Measurements from ENCODE around the gene AGPAT4.

DNA sequence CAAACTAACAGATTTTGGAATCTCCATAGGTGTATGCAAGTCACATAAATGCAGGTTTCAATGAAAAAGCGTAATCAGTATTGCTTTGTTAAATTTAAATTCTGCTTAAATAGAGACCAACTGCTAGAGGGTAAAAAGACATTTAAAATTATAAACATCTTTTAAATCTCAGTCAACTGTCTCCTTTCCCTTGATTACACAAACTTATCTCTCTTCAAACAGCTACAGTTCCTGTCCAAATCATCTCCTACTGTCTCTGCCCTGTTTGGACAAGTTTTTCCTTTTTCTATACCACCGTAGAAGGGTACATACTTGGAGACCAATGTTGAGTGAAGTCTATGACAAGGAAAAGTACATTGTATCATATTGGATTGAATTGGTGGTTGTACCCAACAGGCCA lies 43.5 kb downstream of the AGPAT4 start:
- TF ChIP-seq, protein P1, sequence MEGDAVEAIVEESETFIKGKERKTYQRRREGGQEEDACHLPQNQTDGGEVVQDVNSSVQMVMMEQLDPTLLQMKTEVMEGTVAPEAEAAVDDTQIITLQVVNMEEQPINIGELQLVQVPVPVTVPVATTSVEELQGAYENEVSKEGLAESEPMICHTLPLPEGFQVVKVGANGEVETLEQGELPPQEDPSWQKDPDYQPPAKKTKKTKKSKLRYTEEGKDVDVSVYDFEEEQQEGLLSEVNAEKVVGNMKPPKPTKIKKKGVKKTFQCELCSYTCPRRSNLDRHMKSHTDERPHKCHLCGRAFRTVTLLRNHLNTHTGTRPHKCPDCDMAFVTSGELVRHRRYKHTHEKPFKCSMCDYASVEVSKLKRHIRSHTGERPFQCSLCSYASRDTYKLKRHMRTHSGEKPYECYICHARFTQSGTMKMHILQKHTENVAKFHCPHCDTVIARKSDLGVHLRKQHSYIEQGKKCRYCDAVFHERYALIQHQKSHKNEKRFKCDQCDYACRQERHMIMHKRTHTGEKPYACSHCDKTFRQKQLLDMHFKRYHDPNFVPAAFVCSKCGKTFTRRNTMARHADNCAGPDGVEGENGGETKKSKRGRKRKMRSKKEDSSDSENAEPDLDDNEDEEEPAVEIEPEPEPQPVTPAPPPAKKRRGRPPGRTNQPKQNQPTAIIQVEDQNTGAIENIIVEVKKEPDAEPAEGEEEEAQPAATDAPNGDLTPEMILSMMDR (IDR thresholded peaks at IDR 0.05; ENCODE audit: extremely low read depth in 1 of 2, insufficient read depth in 1 of 2, low read depth in 1 of 2, low read length in 2 of 2) = no peak
- TF ChIP-seq, protein P2, sequence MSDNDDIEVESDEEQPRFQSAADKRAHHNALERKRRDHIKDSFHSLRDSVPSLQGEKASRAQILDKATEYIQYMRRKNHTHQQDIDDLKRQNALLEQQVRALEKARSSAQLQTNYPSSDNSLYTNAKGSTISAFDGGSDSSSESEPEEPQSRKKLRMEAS (IDR thresholded peaks at IDR 0.05; ENCODE audit: insufficient read depth, insufficient read length) = no peak
